H9 (cell line): ENCODE measurements around the gene ALDH1A3. TPM values are rescaled to one million over a fixed set of nuclear protein-coding genes. Genes with fewer than 3 reads are reported as not detected.

Experiments used
- DNase-seq: peaks from one replicate; pipeline ENCODE4 v3.0.0-alpha.2; 2017
- H2AFZ ChIP-seq: one replicate; pipeline ENCODE4 v1.6.1; 2013; ENCODE audit warnings: mild to moderate bottlenecking, low read length, control low read depth, moderate library complexity
- H2AK5ac ChIP-seq: 2 replicates; pipeline ENCODE4 v1.6.1; 2013; ENCODE audit warnings: low read length, control low read depth, mixed read lengths; ENCODE audit not compliant: insufficient read length
- H2BK120ac ChIP-seq: one replicate; pipeline ENCODE4 v1.6.1; 2013; ENCODE audit warnings: low read depth, mild to moderate bottlenecking, low read length, control low read depth, inconsistent platforms; ENCODE audit not compliant: poor library complexity, severe bottlenecking
- H2BK12ac ChIP-seq: 2 replicates; pipeline ENCODE4 v1.6.1; 2013; ENCODE audit warnings: low read length, control low read depth, mixed read lengths, low read depth; ENCODE audit not compliant: insufficient read length
- H2BK15ac ChIP-seq: 2 replicates; pipeline ENCODE4 v1.6.1; 2013; ENCODE audit warnings: low read depth, low read length, control low read depth
- H2BK20ac ChIP-seq: one replicate; pipeline ENCODE4 v1.6.1; 2013; ENCODE audit warnings: low read depth, mild to moderate bottlenecking, low read length, control low read depth, inconsistent platforms; ENCODE audit not compliant: poor library complexity, severe bottlenecking
- H2BK5ac ChIP-seq: 2 replicates; pipeline ENCODE4 v1.6.1; 2013; ENCODE audit warnings: low read length, control low read depth, mixed read lengths; ENCODE audit not compliant: insufficient read length
- H3K14ac ChIP-seq: 2 replicates; pipeline ENCODE4 v1.6.1; 2013; ENCODE audit warnings: low read length, control low read depth; ENCODE audit not compliant: insufficient read depth
- H3K18ac ChIP-seq: 2 replicates; pipeline ENCODE4 v1.6.1; 2013; ENCODE audit warnings: low read depth, mild to moderate bottlenecking, mixed read lengths, low read length, control low read depth; ENCODE audit not compliant: insufficient read length
- H3K23ac ChIP-seq: 2 replicates; pipeline ENCODE4 v1.6.1; 2013; ENCODE audit warnings: low read length, control low read depth, mixed read lengths, low read depth; ENCODE audit not compliant: insufficient read length
- H3K23me2 ChIP-seq: 2 replicates; pipeline ENCODE4 v1.6.1; 2013; ENCODE audit warnings: low read depth, mild to moderate bottlenecking, mixed read lengths, low read length, control low read depth; ENCODE audit not compliant: insufficient read length, poor library complexity, severe bottlenecking
- H3K27ac ChIP-seq: 2 replicates; pipeline ENCODE4 v1.5.1; 2013; ENCODE audit warnings: low read length, control low read depth, mixed read lengths, low read depth; ENCODE audit not compliant: insufficient read length
- H3K27me3 ChIP-seq: 2 replicates; pipeline ENCODE4 v1.6.1; 2013; ENCODE audit warnings: low read length, control low read depth, inconsistent platforms; ENCODE audit not compliant: insufficient read depth
- H3K4ac ChIP-seq: 2 replicates; pipeline ENCODE4 v1.6.1; 2013; ENCODE audit warnings: low read depth, mild to moderate bottlenecking, control low read depth, inconsistent platforms, low read length, moderate library complexity
- H3K4me1 ChIP-seq: 2 replicates; pipeline ENCODE4 v1.6.1; 2013; ENCODE audit warnings: low read length, control low read depth, inconsistent platforms; ENCODE audit not compliant: insufficient read depth
- H3K4me2 ChIP-seq: 2 replicates; pipeline ENCODE4 v1.6.1; 2013; ENCODE audit warnings: low read length, control low read depth, mixed read lengths; ENCODE audit not compliant: insufficient read length, insufficient read depth
- H3K56ac ChIP-seq: 2 replicates; pipeline ENCODE4 v1.6.1; 2013; ENCODE audit warnings: low read depth, mild to moderate bottlenecking, mixed read lengths, low read length, control low read depth; ENCODE audit not compliant: insufficient read length
- H3K79me1 ChIP-seq: 2 replicates; pipeline ENCODE4 v1.6.1; 2013; ENCODE audit warnings: low read depth, mild to moderate bottlenecking, moderate library complexity, low read length, control low read depth, inconsistent platforms; ENCODE audit not compliant: insufficient read depth, poor library complexity, severe bottlenecking
- H3K79me2 ChIP-seq: 2 replicates; pipeline ENCODE4 v1.6.1; 2013; ENCODE audit warnings: low read length, control low read depth, inconsistent platforms; ENCODE audit not compliant: insufficient read depth
- H3K9ac ChIP-seq: 2 replicates; pipeline ENCODE4 v1.6.1; 2013; ENCODE audit warnings: low read length, control low read depth, mixed read lengths; ENCODE audit not compliant: insufficient read length; ENCODE audit errors: extremely low read depth
- H3K9me3 ChIP-seq: one replicate; pipeline ENCODE4 v1.6.1; 2013; ENCODE audit warnings: low read depth, low read length, inconsistent platforms; ENCODE audit not compliant: control insufficient read depth
- H3T11ph ChIP-seq: one replicate; pipeline ENCODE4 v1.6.1; 2013; ENCODE audit warnings: mild to moderate bottlenecking, low read length, control low read depth, inconsistent platforms
- H4K20me1 ChIP-seq: one replicate; pipeline ENCODE4 v1.6.1; 2013; ENCODE audit not compliant: control insufficient read depth, insufficient read length, insufficient read depth
- H4K5ac ChIP-seq: 2 replicates; pipeline ENCODE4 v1.6.1; 2013; ENCODE audit warnings: low read depth, mild to moderate bottlenecking, mixed read lengths, low read length, control low read depth; ENCODE audit not compliant: insufficient read length
- H4K8ac ChIP-seq: replicated peaks from 2 replicates; pipeline ENCODE4 v1.6.1; 2013; ENCODE audit warnings: low read length, control low read depth, mixed read lengths, low read depth; ENCODE audit not compliant: insufficient read length
- H4K91ac ChIP-seq: 2 replicates; pipeline ENCODE4 v1.6.1; 2013; ENCODE audit warnings: low read depth, mild to moderate bottlenecking, moderate library complexity, mixed read lengths, low read length, control low read depth; ENCODE audit not compliant: insufficient read length
- H3K27ac Mint-ChIP-seq, 3 experiments: 2 replicates in 2 of 3; 3 replicates in 1 of 3; pipeline ENCODE4 v1.8.0; 2020 to 2021; ENCODE audit warnings: mixed read lengths in 3 of 3, mild to moderate bottlenecking in 1 of 3, moderate library complexity in 1 of 3
- H3K27me3 Mint-ChIP-seq: 2 replicates; pipeline ENCODE4 v1.8.0; 2021; ENCODE audit warnings: low read depth, mild to moderate bottlenecking, moderate library complexity, mixed read lengths
- H3K36me3 Mint-ChIP-seq, 3 experiments: 2 replicates in 2 of 3; 3 replicates in 1 of 3; pipeline ENCODE4 v1.8.0; 2020 to 2021; ENCODE audit warnings: low read depth in 3 of 3, mixed read lengths in 3 of 3; ENCODE audit not compliant: insufficient read depth in 1 of 3
- H3K4me1 Mint-ChIP-seq, 2 experiments: 2 replicates each; pipeline ENCODE4 v1.8.0; 2020; ENCODE audit warnings: mixed read lengths in 2 of 2
- H3K4me3 Mint-ChIP-seq, 2 experiments: 2 replicates in 1 of 2; 3 replicates in 1 of 2; pipeline ENCODE4 v1.8.0; 2020 to 2021; ENCODE audit warnings: mild to moderate bottlenecking in 2 of 2, mixed read lengths in 2 of 2, moderate library complexity in 1 of 2
- H3K9me3 Mint-ChIP-seq, 2 experiments: 2 replicates in 1 of 2; 3 replicates in 1 of 2; pipeline ENCODE4 v1.8.0; 2020; ENCODE audit warnings: mild to moderate bottlenecking in 2 of 2, mixed read lengths in 2 of 2, moderate library complexity in 1 of 2
- WGBS: extraction: QIAGEN DNeasy Blood & Tissue Kit; methylation state at CpG from one replicate; pipeline ENCODE4 v1.1.7; 2013; ENCODE audit warnings: missing lambda C conversion rate, low lambda C conversion rate, mixed read lengths; ENCODE audit not compliant: insufficient read length; ENCODE audit errors: extremely low coverage; 5-methylcytosine and 5-hydroxymethylcytosine counted together
- total RNA-seq: library from RNA; stranded (reverse); gene quantifications from 2 replicates; pipeline ENCODE4 v1.2.1, GENCODE V29; 2021
- TF ChIP-seq, protein P1 (sequence below): fragments of 200-600 bp; sonication (generic); conservative IDR thresholded peaks from 3 replicates; pipeline ENCODE4 v1.8.0; 2021; ENCODE audit warnings: antibody characterized with exemption, mild to moderate bottlenecking

ALDH1A3 gene
- total RNA-seq, 1 experiment from 2014 or later, result 9.2 TPM

DNA sequence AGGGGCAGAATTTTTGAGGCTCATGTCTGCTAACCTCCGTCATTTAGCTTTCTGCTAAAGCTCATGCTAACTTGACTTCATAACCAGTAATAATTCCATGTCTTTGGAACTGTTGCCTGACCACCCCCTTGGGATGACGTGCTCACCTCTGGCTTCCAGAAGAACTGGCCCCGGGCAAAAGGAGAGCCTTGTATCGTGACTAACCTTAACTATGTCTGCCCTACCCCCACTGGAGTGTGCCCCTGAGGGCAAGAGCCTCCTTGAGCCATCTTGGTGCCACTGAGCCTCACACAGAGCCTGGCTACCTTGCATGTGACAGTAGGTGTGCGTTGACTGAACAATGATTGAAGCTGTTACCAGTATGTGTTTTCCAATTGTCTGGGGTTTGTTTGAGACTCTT lies 44.3 kb downstream of the ALDH1A3 start:
- Histone ChIP-seq H3K79me2 (no peaks in the 10 kb centered on the region), H2BK12ac (no peak overlapping the region), H4K91ac (no peak overlapping the region), H3K56ac (no peak overlapping the region), H3K23me2 (peaks cover 4% of the 10 kb centered on the region), H2AFZ (no peak overlapping the region), H2BK20ac (no peak overlapping the region), H4K5ac (no peak overlapping the region), H3K23ac (no peak overlapping the region), H2BK120ac (no peak overlapping the region), H2BK5ac (no peak overlapping the region), H3K18ac (no peak overlapping the region), H3K4ac (no peak overlapping the region), H3K9ac (no peak overlapping the region), H3K4me1 (no peaks in the 10 kb centered on the region), H3K14ac (no peak overlapping the region), H3K9me3 (no peaks in the 10 kb centered on the region), H2AK5ac (no peak overlapping the region), H3K27ac (no peak overlapping the region), H2BK15ac (no peak overlapping the region), H3T11ph (no peak overlapping the region), H4K8ac (no peak overlapping the region), H4K20me1 (no peaks in the 10 kb centered on the region), H3K4me2 (no peak overlapping the region), H3K79me1 (no peaks in the 10 kb centered on the region), H3K27me3 (peaks cover 20% of the 10 kb centered on the region)
- Mint-ChIP-seq H3K4me1 (peaks cover 9 to 10% of the 10 kb centered on the region in 2 experiments), H3K9me3 (no peaks in the 10 kb centered on the region; a peak in 1 of 5 replicates), H3K4me3 (no peak overlapping the region), H3K27ac (no peak overlapping the region), H3K27me3 (peaks cover 72% of the 10 kb centered on the region), H3K36me3 (no peaks in the 10 kb centered on the region)
- DNase-seq, result no peak
- whole genome bisulfite sequencing, result no CpG with 5 or more reads among the region's 5 CpGs
- TF ChIP-seq, protein P1, sequence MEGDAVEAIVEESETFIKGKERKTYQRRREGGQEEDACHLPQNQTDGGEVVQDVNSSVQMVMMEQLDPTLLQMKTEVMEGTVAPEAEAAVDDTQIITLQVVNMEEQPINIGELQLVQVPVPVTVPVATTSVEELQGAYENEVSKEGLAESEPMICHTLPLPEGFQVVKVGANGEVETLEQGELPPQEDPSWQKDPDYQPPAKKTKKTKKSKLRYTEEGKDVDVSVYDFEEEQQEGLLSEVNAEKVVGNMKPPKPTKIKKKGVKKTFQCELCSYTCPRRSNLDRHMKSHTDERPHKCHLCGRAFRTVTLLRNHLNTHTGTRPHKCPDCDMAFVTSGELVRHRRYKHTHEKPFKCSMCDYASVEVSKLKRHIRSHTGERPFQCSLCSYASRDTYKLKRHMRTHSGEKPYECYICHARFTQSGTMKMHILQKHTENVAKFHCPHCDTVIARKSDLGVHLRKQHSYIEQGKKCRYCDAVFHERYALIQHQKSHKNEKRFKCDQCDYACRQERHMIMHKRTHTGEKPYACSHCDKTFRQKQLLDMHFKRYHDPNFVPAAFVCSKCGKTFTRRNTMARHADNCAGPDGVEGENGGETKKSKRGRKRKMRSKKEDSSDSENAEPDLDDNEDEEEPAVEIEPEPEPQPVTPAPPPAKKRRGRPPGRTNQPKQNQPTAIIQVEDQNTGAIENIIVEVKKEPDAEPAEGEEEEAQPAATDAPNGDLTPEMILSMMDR, result no peak
